GM12878 (cell line): Measurements from ENCODE around the gene TUT1. TPM values are rescaled to one million over a fixed set of nuclear protein-coding genes. Genes with fewer than 3 reads are reported as not detected.

Source experiments
- ATAC-seq: fragments of 200-7000 bp; cut with Tn5 transposase; 3 replicates; pipeline ENCODE4 v1.9.1; 2020; ENCODE audit warnings: mild to moderate bottlenecking, moderate library complexity
- BruUV-seq: library from RNA; stranded (reverse); fragments of 400-500 nt; replicated peaks from 2 replicates; lab custom pipeline; 2021; lab: Mats Ljungman, UMichigan
- CTCF ChIA-PET: fragments of 300-600 bp; sonication (Branson Sonifier 250); formaldehyde crosslinking; extraction: SDS; loops from one replicate; lab custom pipeline; 2021; ENCODE audit warnings: inconsistent platforms; lab: Yijun Ruan, JAX
- POLR2A ChIA-PET: fragments of 350-600 bp; formaldehyde crosslinking; extraction: SDS; loops from one replicate; lab custom pipeline; 2021; ENCODE audit warnings: inconsistent platforms; lab: Charles Lee
- RAD21 ChIA-PET: fragments of 300-600 bp; sonication (Branson Sonifier 250); formaldehyde crosslinking; loops from one replicate; lab custom pipeline; 2023; ENCODE audit warnings: antibody characterized with exemption; ENCODE audit not compliant: unreplicated experiment; lab: Charles Lee
- SMC1A ChIA-PET: fragments of 300-600 bp; sonication (Branson Sonifier 250); formaldehyde crosslinking; loops from one replicate; lab custom pipeline; 2023; ENCODE audit not compliant: unreplicated experiment, uncharacterized antibody; lab: Charles Lee
- DNase-seq: peaks from one replicate; pipeline ENCODE4 v3.0.0-alpha.2; 2011; ENCODE audit warnings: low read depth, low spot score
- FAIRE-seq: peaks from 3 replicates; lab custom pipeline; 2011; peaks lifted over from hg19 to GRCh38; lab: Jason Lieb, UNC
- H2AFZ ChIP-seq: 2 replicates; pipeline ENCODE4 v1.6.0; 2011; ENCODE audit warnings: low read depth, low read length, control low read depth; ENCODE audit not compliant: control insufficient read depth
- H3K27ac ChIP-seq: 2 replicates; pipeline ENCODE4 v1.5.1; 2011; ENCODE audit warnings: control low read depth; ENCODE audit not compliant: control insufficient read depth, insufficient read depth
- H3K27me3 ChIP-seq, 2 experiments: replicated peaks in 1 of 2; 2 replicates each; pipeline versions ENCODE4 v1.6.0 to v1.6.1; 2011; ENCODE audit warnings: low read length in 1 of 2; ENCODE audit not compliant: control insufficient read depth in 2 of 2, insufficient read depth in 2 of 2
- H3K36me3 ChIP-seq, 2 experiments: 2 replicates each; pipeline ENCODE4 v1.5.1; 2011; ENCODE audit warnings: low read length in 1 of 2; ENCODE audit not compliant: control insufficient read depth in 2 of 2, insufficient read depth in 2 of 2
- H3K4me1 ChIP-seq: 2 replicates; pipeline ENCODE4 v1.6.1; 2011; ENCODE audit warnings: mild to moderate bottlenecking, low read length, moderate library complexity, mixed read lengths; ENCODE audit not compliant: control insufficient read depth, insufficient read depth
- H3K4me2 ChIP-seq: 2 replicates; pipeline ENCODE4 v1.6.0; 2011; ENCODE audit warnings: control low read depth; ENCODE audit not compliant: control insufficient read depth, insufficient read depth
- H3K4me3 ChIP-seq: fragments of 200-600 bp; sonication (generic); 2 replicates; pipeline ENCODE4 v1.5.1; 2016
- H3K79me2 ChIP-seq: 2 replicates; pipeline ENCODE4 v1.6.0; 2011; ENCODE audit warnings: low read length; ENCODE audit not compliant: control insufficient read depth, insufficient read depth
- H3K9ac ChIP-seq: 2 replicates; pipeline ENCODE4 v1.8.0; 2011; ENCODE audit warnings: low read length, control low read depth, mixed read lengths; ENCODE audit not compliant: control insufficient read depth, insufficient read depth
- H3K9me3 ChIP-seq: replicated peaks from 3 replicates; pipeline ENCODE4 v1.5.1; 2011; ENCODE audit warnings: mild to moderate bottlenecking, low read length; ENCODE audit not compliant: control insufficient read depth, insufficient read depth
- H4K20me1 ChIP-seq: 2 replicates; pipeline ENCODE4 v1.6.0; 2011; ENCODE audit not compliant: control insufficient read depth, insufficient read depth
- DPF2 ChIP-seq: fragments of 450-650 bp; IDR thresholded peaks from 2 replicates; pipeline ENCODE4 v1.6.1; 2017; ENCODE audit warnings: mild to moderate bottlenecking
- E4F1 ChIP-seq: fragments of 450-650 bp; IDR thresholded peaks from 2 replicates; pipeline ENCODE4 v1.6.1; 2018; ENCODE audit warnings: borderline replicate concordance, mild to moderate bottlenecking; ENCODE audit not compliant: partially characterized antibody
- HCFC1 ChIP-seq: fragments of 150-350 bp; IDR thresholded peaks from 2 replicates; pipeline ENCODE4 v1.6.1; 2014; ENCODE audit warnings: low read length
- IKZF2 ChIP-seq, 2 experiments: fragments of 450-650 bp; IDR thresholded peaks; 2 replicates each; pipeline ENCODE4 v1.6.1; 2017; ENCODE audit warnings: mild to moderate bottlenecking in 2 of 2, moderate library complexity in 2 of 2
- JUNB ChIP-seq: IDR thresholded peaks from 2 replicates; pipeline ENCODE4 v1.6.1; 2016; ENCODE audit warnings: antibody characterized with exemption, mild to moderate bottlenecking
- MEF2B ChIP-seq: fragments of 450-650 bp; IDR thresholded peaks from 2 replicates; pipeline ENCODE4 v1.6.1; 2018; ENCODE audit warnings: mild to moderate bottlenecking, moderate library complexity; ENCODE audit not compliant: partially characterized antibody, poor library complexity, severe bottlenecking
- MTA2 ChIP-seq: fragments of 450-650 bp; IDR thresholded peaks from 2 replicates; pipeline ENCODE4 v1.6.1; 2016; ENCODE audit warnings: low read depth, mild to moderate bottlenecking, moderate library complexity
- POLR2A ChIP-seq: IDR thresholded peaks from 2 replicates; pipeline ENCODE4 v1.6.1; 2011; ENCODE audit warnings: low read depth, mild to moderate bottlenecking, low read length
- REST ChIP-seq: IDR thresholded peaks from 2 replicates; pipeline ENCODE4 v1.6.1; 2012; ENCODE audit warnings: mild to moderate bottlenecking, low read depth, low read length
- SMAD1 ChIP-seq: fragments of 450-650 bp; IDR thresholded peaks from 2 replicates; pipeline ENCODE4 v1.6.1; 2018; ENCODE audit warnings: mild to moderate bottlenecking, low read depth; ENCODE audit not compliant: partially characterized antibody
- SMARCA5 ChIP-seq: fragments of 450-650 bp; IDR thresholded peaks from 2 replicates; pipeline ENCODE4 v1.6.1; 2017; ENCODE audit warnings: mild to moderate bottlenecking
- SMC3 ChIP-seq: IDR thresholded peaks from 2 replicates; pipeline ENCODE4 v1.6.1; 2011; ENCODE audit warnings: low read length, improper control_type of control experiment, borderline replicate concordance
- SPI1 ChIP-seq: IDR thresholded peaks from 2 replicates; pipeline ENCODE4 v1.6.1; 2011; ENCODE audit warnings: low read depth, mild to moderate bottlenecking, low read length, moderate library complexity, borderline replicate concordance; ENCODE audit not compliant: insufficient read depth
- ZZZ3 ChIP-seq: IDR thresholded peaks from 2 replicates; pipeline ENCODE4 v1.6.1; 2011; ENCODE audit warnings: low read depth; ENCODE audit not compliant: control insufficient read depth, insufficient read length
- whole genome bisulfite sequencing: methylation state at CpG from one replicate; pipeline ENCODE4 v1.1.6; 2016; ENCODE audit warnings: low lambda C conversion rate; ENCODE audit not compliant: insufficient replicate concordance, insufficient coverage; ENCODE audit errors: missing lambda C conversion rate; 5-methylcytosine and 5-hydroxymethylcytosine counted together
- in situ Hi-C: fragments of 300-500 bp; cut with MboI; formaldehyde crosslinking; loops from 9 replicates; pipeline ENCODE4 v1.14.3; 2018; ENCODE audit warnings: mixed read lengths
- intact Hi-C: fragments of 100-400 bp; cut with micrococcal nuclease; formaldehyde crosslinking; loops from one replicate; pipeline ENCODE4 v1.14.2; 2022; ENCODE audit not compliant: unreplicated experiment
- polyA plus RNA-seq, 11 experiments: library from polyadenylated mRNA; depleted of rRNA in 4 of 11; unstranded in 6 of 11; stranded (reverse) in 5 of 11; fragments of >200 nt; fragmentation: Nextera tagmentation in 4 of 11; fragmentation: Illumina TruSeq in 1 of 11; extraction: Ambion mirVana in 4 of 11; extraction: Trizol in 1 of 11; gene quantifications; 1 replicate in 1 of 11; 2 replicates in 10 of 11; pipeline versions ENCODE4 v1.2.1 to v1.2.3, GENCODE V29; 2011 to 2016; ENCODE audit warnings: inconsistent platforms in 2 of 11, missing spikeins in 2 of 11, low read depth in 1 of 11
- total RNA-seq, 4 experiments: library from RNA; depleted of rRNA in 3 of 4; stranded (reverse); fragments of >200 nt in 3 of 4; fragmentation: Illumina TruSeq in 1 of 4; extraction: Trizol in 1 of 4; gene quantifications; 2 replicates each; pipeline versions ENCODE4 v1.2.1 to v1.2.3, GENCODE V29; 2013 to 2021

The TUT1 gene
- total and polyA plus RNA-seq, 10 of the 15 experiments (the other 5 are each of a cell fraction or from before 2014, with no cell fraction given): 1.1 to 29.9 (median 16.2) TPM

GRCh38 chr11:62545437-62546243, 45.7 kb downstream of the TUT1 start:
- RAD21 ChIA-PET: interaction anchor here (0.5 to 9.1 kb wide), 5 partner anchors 10 to 312 kb away, joined by 3 to 313 read pairs (median 41); partner anchors contain the start of gene TUT1
- ATAC-seq (peak; percentile 42), FAIRE-seq (no peak), DNase-seq (no peak)
- Histone ChIP-seq H3K4me1 (peaks cover 57% of the 10 kb centered on the region), H3K27ac (peak overlapping the region; percentile 65), H3K4me2 (peak overlapping the region; percentile 97), H4K20me1 (no peaks in the 10 kb centered on the region; the same call in 1 of the 2 replicates), H2AFZ (peak overlapping the region; percentile 15), H3K36me3 (no peaks in the 10 kb centered on the region), H3K79me2 (peaks cover 48% of the 10 kb centered on the region), H3K4me3 (peak overlapping the region; percentile 84), H3K9me3 (no peaks in the 10 kb centered on the region), H3K9ac (peak overlapping the region; percentile 42), H3K27me3 (no peaks in the 10 kb centered on the region; a peak in 2 of 4 replicates)
- SMC1A ChIA-PET: interaction anchor here (2.0 to 7.0 kb wide), 3 partner anchors 10 to 120 kb away, joined by 5 to 212 read pairs (median 116); no protein-coding TSS in a partner anchor
- in situ Hi-C loops: no loop called here
- CTCF ChIA-PET: interaction anchor here (0.7 to 9.0 kb wide), 9 partner anchors 8 to 164 kb away, joined by 3 to 280 read pairs (median 5); partner anchors contain the start of genes SCGB1A1 and TUT1
- WGBS: 1% methylated on average over 21 of the region's 59 CpGs
- POLR2A ChIA-PET: interaction anchor here (0.5 to 10.3 kb wide), 5 partner anchors 10 to 320 kb away, joined by 4 to 188 read pairs (median 6); partner anchors contain the start of gene EEF1G
- intact Hi-C loops: no loop called here
- BruUV-seq: TSS peak; percentile 48
- TF ChIP-seq IKZF2 (IDR thresholded peaks at IDR 0.05) (peak in 1 of 2 experiments; percentile 4; a peak in 1 of 4 replicates), REST (no peak), SMC3 (peak; percentile 10; the same call in 1 of the 2 replicates), POLR2A (peak; percentile 19; the same call in 1 of the 2 replicates), E4F1 (no peak), SMARCA5 (no peak), HCFC1 (no peak), DPF2 (0 out of 2 replicates have a peak, but pooled peaks have one; percentile 22), SPI1 (no peak), SMAD1 (peak; percentile 57), MTA2 (no peak), JUNB (no peak), ZZZ3 (no peak), MEF2B (peak; percentile 8)
